Suppressor macrophage treated with lipopolysaccharide for 4 hours (primary cell): ENCODE measurements around the gene DHX29.
A peak's percentile ranks its signal among the peaks of the same experiment; 100 is the strongest.

Experiments used
- DNase-seq: peaks from one replicate; pipeline ENCODE4 v3.0.0-alpha.2; 2020

The DHX29 gene

DNA sequence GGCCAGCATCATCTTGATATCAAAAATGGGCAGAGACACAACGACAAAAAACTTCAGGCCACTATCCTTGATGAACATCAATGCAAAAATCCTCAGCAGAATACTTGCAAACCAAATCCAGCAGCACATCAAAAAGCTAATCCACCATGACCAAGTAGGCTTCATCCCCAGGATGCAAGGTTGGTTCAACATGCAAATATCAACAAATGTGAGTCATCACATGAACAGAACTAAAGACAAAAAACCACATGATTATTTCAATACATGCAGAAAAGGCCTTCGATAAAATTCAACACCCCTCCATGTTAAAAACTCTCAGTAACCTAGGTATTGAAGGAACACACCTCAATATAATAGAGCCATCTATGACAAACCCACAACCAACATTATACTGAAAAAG is 8.8 kb upstream of the DHX29 start:
- DNase-seq: no peak

DNA sequence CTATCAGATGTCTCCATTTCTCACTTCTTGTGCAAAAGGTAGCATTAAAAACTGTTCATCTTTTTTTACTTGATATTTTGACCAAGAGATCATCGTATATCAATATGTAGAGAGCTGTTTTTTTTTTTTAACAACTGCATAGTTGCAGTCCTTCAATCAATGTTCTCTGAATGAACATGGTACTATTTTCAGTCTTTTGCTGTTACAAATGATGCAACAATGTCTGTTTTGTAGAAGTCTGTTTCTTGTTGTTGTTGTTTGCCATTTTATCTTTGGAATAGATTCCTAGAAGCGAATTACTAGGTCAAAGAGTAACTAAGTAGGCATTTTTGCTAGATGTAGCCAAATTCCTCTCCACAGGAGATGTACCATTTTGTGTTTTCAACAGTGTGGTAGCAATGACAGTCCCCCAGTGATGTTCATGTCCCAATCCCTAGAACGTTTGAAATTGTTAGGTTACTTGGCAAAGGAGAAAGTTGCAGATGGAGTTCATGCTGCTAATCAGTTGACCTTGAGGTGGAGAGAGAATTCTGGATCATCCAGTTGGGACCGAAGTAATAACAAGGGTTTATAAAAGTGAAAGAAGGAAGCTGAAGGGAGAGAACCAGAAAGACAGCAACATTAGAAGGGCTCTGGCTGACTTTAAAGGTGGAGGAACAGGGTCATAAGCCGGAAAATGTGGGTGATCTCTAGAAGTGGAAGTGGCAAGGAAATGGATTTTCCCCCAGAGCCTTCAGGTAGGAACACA is 6.5 kb upstream of the DHX29 start:
- no peak for DNase-seq

- DNase-seq: peak; percentile 26
Measured at GRCh38 chr5:55308254-55308836, 851 bp upstream of the DHX29 start.

DNA sequence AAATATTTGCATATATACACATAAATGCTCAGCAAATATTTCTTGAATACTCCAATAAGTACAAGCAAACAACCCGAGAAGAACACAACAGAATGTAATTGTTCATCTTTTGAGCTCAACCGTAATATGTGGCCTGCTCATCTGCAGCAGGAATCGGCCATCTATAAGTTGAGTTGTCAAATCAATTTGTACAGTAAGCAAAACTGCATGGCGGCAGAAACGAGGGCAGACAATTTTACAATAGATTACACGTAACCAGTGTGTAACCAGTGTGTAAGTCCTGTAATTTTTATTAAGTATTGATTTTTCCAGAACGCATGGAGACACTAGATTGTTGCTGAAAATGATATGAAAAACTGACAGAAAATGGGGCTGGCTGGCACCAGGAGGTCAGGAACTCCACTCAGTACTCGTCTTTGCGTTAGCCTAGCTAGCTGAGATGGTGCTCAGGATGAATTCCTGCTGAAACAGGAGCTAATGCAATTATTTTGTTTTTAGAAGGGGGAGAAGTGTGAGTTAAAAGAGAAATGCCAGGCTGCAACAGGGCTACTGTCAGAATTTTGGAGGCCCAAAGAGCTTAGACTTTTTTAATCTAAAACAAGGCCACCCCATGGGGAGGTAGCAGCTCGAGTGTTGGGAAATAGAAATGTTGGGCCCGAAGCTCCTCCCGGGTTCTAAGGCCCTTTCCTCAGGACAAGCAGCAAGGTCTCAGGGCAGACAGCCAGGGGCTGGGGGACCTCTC is 682 bp downstream of the DHX29 start:
- peak; percentile 4 for DNase-seq

DNA sequence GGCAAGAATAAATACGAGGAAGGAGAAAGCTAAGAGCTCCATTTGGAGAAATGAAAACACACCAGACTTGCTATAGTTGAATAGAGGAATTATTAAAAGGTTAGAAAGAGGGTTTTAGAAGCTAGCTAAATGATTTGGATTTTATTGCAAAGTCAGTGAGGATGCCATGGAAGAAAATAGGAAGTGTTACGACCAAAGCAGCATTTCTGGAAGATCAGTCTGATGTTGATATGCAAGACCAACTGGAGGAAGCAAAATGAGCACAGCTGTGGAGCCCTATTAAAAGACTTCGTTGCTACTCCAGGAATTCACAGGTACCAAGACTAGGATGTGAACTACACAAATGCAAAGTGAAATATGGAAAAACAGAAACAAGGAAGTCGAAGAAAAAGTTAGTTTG is 2.1 kb downstream of the DHX29 start:
- peak; percentile 24 for DNase-seq

- no peak for DNase-seq
Measured at GRCh38 chr5:55304584-55304983, 2.9 kb downstream of the DHX29 start.

DNA sequence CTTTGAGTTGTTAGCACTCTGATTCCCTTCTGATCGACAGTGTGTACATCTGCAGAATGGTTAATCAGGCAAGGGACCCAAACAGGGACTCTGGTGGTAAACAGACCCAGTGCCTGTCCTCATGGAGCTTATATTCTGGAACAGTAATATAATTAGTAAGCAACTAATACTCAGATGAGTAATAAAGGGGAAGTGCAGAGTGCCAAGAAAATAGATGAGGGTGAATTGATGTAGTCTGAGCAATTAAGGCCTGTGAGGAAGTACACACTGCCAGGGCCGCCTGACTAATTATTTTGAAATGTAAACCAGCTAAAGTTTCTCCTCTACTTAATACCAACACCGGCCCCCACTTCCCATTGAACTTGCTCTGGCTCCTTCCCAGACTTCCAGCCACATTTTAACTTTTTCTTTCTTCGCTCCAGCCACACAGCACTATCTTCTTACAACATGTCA is 4.2 kb downstream of the DHX29 start:
- peak; percentile 80 for DNase-seq

GRCh38 chr5:55300890-55301289 is 6.6 kb downstream of the DHX29 start:
- DNase-seq: no peak

- DNase-seq: no peak
Measured at GRCh38 chr5:55294935-55295334, 12.6 kb downstream of the DHX29 start.

DNA sequence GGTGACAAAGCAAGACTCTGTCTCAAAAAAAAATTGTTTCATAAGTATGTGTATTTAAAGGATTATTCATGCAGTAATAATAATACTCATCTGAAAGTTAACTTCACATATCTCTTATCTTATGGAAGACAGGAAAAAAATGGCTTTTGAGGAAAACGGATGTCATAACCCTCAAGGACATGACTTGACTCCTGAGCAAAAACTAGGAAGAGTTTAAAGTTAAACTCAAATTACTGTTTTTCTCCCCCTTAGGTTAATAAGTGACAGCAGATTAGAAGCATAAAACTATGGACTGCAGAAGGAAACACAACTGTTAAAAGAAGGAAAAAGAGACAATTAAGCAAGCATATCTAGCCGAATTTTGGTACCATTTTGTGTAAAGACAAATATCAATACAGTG is 16.5 kb downstream of the DHX29 start:
- DNase-seq: no peak

GRCh38 chr5:55289808-55290207 is 17.7 kb downstream of the DHX29 start:
- DNase-seq: no peak

DNA sequence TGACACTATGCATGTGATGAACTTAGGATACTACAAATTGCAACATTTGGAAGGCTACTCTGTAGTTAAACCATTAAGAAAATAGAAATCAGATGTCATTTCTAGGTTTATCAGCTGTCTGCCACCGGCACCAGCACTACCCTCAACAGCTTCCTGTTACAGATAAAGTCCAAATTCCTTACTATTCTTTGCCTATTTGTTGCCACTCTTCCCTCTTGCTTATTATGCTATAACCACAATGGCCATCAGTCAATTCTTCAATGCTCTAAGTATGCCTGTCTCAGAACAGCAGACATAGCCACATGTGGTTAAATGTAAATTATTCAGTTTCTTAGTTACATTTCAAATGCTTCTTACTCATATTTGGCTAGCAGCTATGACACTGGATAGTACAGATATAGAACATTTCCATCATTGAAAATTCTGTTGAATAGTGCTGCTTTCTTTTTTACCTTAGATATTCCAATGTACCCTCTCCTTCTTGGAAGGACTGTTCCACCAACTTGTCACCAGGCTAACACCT is 21.0 kb downstream of the DHX29 start:
- no peak for DNase-seq

- DNase-seq: no peak
Measured at GRCh38 chr5:55278778-55279177, 28.7 kb downstream of the DHX29 start.

GRCh38 chr5:55276771-55277170 is 30.7 kb downstream of the DHX29 start:
- no peak for DNase-seq

DNA sequence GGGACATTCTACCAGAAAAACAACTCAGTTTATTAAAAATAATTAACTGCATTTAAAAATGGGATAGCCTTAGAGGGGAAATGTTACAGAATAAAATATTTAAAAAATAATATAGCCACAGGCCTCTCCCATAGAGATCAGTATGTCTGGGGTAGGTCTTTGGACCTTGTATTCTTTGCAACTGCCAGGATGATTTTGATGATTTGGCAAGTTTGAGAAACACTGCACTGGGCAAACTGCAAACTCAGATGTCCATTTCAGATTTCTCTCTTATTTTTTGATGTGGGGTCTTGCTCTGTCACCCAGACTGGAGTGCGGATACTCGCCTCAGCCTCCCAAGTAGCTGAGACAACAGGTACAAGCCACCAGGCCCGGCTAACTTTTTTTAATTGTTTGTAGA is 49.2 kb downstream of the DHX29 start:
- no peak for DNase-seq

GRCh38 chr5:55254802-55255201 is 52.7 kb downstream of the DHX29 start:
- no peak for DNase-seq

GRCh38 chr5:55250064-55250463 is 57.4 kb downstream of the DHX29 start:
- no peak for DNase-seq

DNA sequence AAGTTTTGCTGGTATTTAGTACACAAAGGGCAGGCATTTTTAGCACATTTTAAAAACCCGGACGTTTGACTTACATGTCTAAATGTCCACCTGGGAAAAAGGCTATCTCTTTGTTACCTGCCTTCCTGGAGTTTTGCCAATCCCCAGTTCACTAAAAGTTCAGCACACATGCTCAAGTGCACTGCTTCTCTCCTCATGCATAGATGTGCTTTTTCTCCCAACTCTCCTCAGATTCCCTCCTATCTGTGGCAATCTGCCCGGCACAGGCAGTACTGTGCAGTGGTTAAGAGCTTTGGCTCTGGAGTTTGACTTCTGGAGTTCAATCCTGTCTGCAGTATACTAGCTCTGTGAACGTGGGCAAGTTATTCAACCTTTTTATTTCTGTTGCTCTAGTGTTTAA is 65.7 kb downstream of the DHX29 start:
- no peak for DNase-seq

DNA sequence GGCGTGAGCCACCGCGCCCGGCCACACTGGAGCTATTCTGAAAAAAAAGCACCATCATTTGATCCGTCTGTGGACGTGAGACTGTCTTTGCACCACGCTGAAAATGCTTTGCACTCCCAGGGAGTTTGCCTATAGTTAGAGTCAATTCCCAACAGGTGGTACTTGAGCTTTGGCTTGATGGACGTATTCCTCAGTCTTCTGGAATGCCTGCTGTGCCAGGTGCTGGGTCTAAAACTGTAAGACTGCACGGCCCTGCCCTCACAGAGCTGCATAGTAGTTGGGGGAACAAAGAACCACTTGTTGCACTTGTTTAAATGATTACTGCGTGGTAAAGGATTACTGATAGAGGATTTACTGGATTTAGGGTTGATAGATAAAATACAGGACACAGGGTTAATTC is 70.7 kb downstream of the DHX29 start:
- DNase-seq: no peak

DNA sequence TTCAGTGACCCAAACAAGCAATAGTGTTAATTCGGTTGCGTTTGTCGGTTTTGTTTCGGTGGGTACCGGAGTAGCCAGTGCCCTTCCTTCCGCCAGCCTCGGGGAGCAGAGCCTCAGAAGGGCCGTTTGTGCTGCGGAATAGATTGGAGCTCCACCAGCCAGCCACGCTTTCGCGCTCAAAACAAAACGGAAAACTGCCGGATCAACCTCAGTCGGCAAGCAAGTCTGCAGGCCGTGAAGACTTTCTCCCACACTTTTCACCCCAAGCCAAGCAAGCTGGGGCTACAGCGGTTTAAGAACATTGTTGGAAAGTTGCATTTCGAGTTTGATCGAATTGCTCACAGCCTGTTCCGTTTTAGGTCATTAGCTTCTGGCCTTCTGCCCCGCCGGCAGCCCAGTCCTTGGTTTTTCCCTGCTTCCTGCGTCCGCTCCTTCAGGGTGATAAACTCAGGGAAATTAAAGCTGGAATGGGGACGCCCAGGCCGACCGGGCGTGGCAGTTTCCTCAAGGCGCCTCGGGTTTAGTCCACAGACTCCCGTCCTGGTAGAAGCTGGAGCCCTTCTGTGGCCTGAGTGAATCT is 73.3 kb downstream of the DHX29 start:
- peak; percentile 12 for DNase-seq

GRCh38 chr5:55232985-55233928 is 74.2 kb downstream of the DHX29 start, which contains the start of gene CCNO:
Gene CCNO, minus strand, starts transcription at chr5:55233608. Its CDS starts 85 bp downstream, at chr5:55233523.
- peak; percentile 65 for DNase-seq
